Measurements from ENCODE around the gene PRKAA1. TPM values are rescaled to one million over a fixed set of nuclear protein-coding genes. Genes with fewer than 3 reads are reported as not detected.

PRKAA1 gene
- polyA plus RNA-seq, 2 of the 4 experiments (the other 2 are of a cell fraction): 51.5 to 107 TPM

DNA sequence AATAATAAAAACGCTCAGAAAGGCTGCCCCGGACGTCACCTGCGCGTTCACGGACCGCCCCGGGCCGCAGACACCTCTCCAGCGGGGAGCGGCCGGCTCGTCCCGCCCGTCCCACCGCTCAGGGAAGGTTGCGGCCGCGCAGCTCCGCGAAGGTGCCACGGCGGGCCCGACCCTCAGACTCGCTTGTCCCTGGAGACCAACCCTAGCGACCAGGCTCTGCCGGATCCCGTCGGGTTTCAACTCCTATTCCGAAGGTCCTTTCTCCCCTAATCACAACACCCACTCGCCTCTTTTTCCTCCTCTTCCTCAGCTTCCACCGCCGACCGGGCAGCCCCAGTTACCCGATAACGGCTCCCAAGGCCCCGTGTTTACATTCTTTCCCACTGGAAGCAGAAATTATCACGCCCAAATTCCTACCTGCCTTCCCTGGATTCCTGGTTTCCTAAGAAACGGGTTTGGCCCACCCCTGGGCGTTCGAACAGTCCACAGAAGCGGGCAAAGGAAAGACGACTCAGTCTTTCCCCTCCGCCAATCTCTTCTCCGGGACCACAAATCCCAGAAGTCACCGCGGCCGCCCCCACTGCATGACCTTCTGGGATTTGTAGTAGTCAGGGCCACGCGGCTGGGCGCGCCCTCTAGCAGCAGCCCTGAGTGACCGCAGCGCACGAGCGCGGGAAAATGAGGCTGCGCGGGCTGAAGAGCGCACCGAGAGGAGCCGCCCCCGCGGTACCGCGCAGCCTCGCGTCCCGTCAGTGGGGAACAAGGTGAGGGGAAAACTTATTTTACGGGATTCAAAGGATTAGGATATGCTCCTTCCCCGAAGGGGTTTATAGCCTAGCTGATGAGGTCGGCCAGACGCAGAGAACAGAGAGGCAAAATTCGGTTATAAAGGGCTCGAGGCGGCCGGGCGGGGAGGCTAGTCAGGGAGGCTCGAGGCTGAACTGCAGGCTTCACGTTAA lies 42.5 kb downstream of the PRKAA1 start, which contains the start of gene TTC33:
Gene TTC33, minus strand, starts transcription at position 555 of the 959 bp plus-strand sequence. CDS start 8,943 bp downstream, outside the sequence.
- Histone ChIP-seq H3K4me1 (peaks cover 13% of the 10 kb centered on the region), H3K4me2 (peak within 1 kb of the TSS; percentile 82), H3K27ac (peak within 1 kb of the TSS; percentile 77 to 94), H3K4me3 (peak within 1 kb of the TSS; percentile 68), H3K9me3 (no peaks in the 10 kb centered on the region)
- DNase-seq (ENCODE audit: low read depth in 1 of 2, low spot score in 1 of 2): peak; percentile 96
- ATAC-seq: peak; percentile 90 to 96
- no peak for FAIRE-seq
- 9% methylated on average over 74 of the region's 80 CpGs for WGBS (ENCODE audit: missing lambda C conversion rate)
- ChIA-PET CTCF (interaction anchor here (0.7 to 1.7 kb wide), 8 partner anchors 11 to 219 kb away, joined by 3 to 5 read pairs (median 3); no protein-coding TSS in a partner anchor), POLR2A (interaction anchor here (0.5 kb wide), 1 partner anchor 725 kb away, joined by 3 read pairs; no protein-coding TSS in a partner anchor)
- TF ChIP-seq E2F6 (IDR thresholded peaks at IDR 0.05; ENCODE audit: borderline replicate concordance, low read depth) (peak; percentile 99), HDAC2 (IDR thresholded peaks at IDR 0.05) (no peak), NFE2L2 (conservative IDR thresholded peaks at IDR 0.05; ENCODE audit: low read length) (no peak), ZNF302 (CRISPR knock-in tag; IDR thresholded peaks at IDR 0.05) (no peak), CTCF (IDR thresholded peaks at IDR 0.05) (peak; percentile 62), RCOR1 (IDR thresholded peaks at IDR 0.05; ENCODE audit: low read depth, low read length) (no peak), POLR2A (IDR thresholded peaks at IDR 0.05; ENCODE audit: low read length) (no peak), EHF (CRISPR knock-in tag; IDR thresholded peaks at IDR 0.05) (no peak), GATA3 (IDR thresholded peaks at IDR 0.05; ENCODE audit: borderline replicate concordance) (no peak), HOXB13 (CRISPR knock-in tag; IDR thresholded peaks at IDR 0.05; ENCODE audit: low read depth) (0 out of 2 replicates have a peak, but pooled peaks have one; percentile 22), TFCP2L1 (CRISPR knock-in tag; IDR thresholded peaks at IDR 0.05) (0 out of 2 replicates have a peak, but pooled peaks have one; percentile 38), CHD4 (IDR thresholded peaks at IDR 0.05; ENCODE audit: borderline replicate concordance) (no peak), RARB (CRISPR knock-in tag; IDR thresholded peaks at IDR 0.05) (no peak), RNF2 (IDR thresholded peaks at IDR 0.05; ENCODE audit: borderline replicate concordance, low read depth) (no peak), ZSCAN20 (CRISPR knock-in tag; IDR thresholded peaks at IDR 0.05) (no peak), ATOH8 (CRISPR knock-in tag; IDR thresholded peaks at IDR 0.05; ENCODE audit: low read depth) (no peak), EHMT2 (IDR thresholded peaks at IDR 0.05; ENCODE audit: low read depth) (no peak), JUNB (IDR thresholded peaks at IDR 0.05) (no peak), SMC3 (IDR thresholded peaks at IDR 0.05) (peak; percentile 57), MYC (IDR thresholded peaks at IDR 0.05; ENCODE audit: borderline replicate concordance, low read length) (peak; percentile 98), TP53 (CRISPR knock-in tag; IDR thresholded peaks at IDR 0.05) (no peak), KDM5A (IDR thresholded peaks at IDR 0.05) (no peak), CBX2 (IDR thresholded peaks at IDR 0.05; ENCODE audit: borderline replicate concordance, low read depth) (no peak), NR3C1 (IDR thresholded peaks at IDR 0.05) (no peak), KDM1A (IDR thresholded peaks at IDR 0.05; ENCODE audit: low read depth) (no peak), HOXA7 (CRISPR knock-in tag; IDR thresholded peaks at IDR 0.05) (no peak), PBX3 (IDR thresholded peaks at IDR 0.05) (0 out of 2 replicates have a peak, but pooled peaks have one; percentile 31), HEYL (CRISPR knock-in tag; IDR thresholded peaks at IDR 0.05) (no peak), REST (IDR thresholded peaks at IDR 0.05) (no peak), BHLHE40 (IDR thresholded peaks at IDR 0.05; ENCODE audit: low read depth, low read length) (no peak), POLR2AphosphoS2 (conservative IDR thresholded peaks at IDR 0.05; ENCODE audit: low read length) (no peak), EP300 (IDR thresholded peaks at IDR 0.05) (no peak)

All from A549 (cell line).